Subcutaneous abdominal adipose tissue (tissue), 5 donors: ENCODE results near the gene ACTR3C.
"Not testable (repeated sequence)": the region's sequence is repeated elsewhere in the genome, so short reads cannot be mapped to it uniquely, and the experiment has no call there.

ENCODE experiments used
- H3K27ac ChIP-seq: one replicate; pipeline ENCODE4 v1.7.0; 2013; ENCODE audit warnings: low read depth, mild to moderate bottlenecking, inconsistent platforms, low read length, moderate library complexity
- H3K27me3 ChIP-seq, 5 donors: one replicate each; pipeline ENCODE4 v1.7.0; 2013; ENCODE audit warnings: low read length in 5 of 5, inconsistent platforms in 1 of 5; ENCODE audit not compliant: control insufficient read depth in 5 of 5, insufficient read depth in 4 of 5
- H3K36me3 ChIP-seq, 5 donors: one replicate each; pipeline ENCODE4 v1.7.0; 2013; ENCODE audit warnings: low read length in 5 of 5; ENCODE audit not compliant: control insufficient read depth in 5 of 5, insufficient read depth in 5 of 5
- H3K4me1 ChIP-seq, 5 donors: one replicate each; pipeline ENCODE4 v1.7.0; 2013; ENCODE audit warnings: low read length in 5 of 5, mild to moderate bottlenecking in 3 of 5, moderate library complexity in 1 of 5; ENCODE audit not compliant: control insufficient read depth in 5 of 5, insufficient read depth in 5 of 5
- H3K4me3 ChIP-seq, 5 donors: one replicate each; pipeline ENCODE4 v1.7.0; 2013; ENCODE audit warnings: low read length in 5 of 5, low read depth in 1 of 5
- H3K9ac ChIP-seq, 5 donors: one replicate each; pipeline ENCODE4 v1.7.0; 2013; ENCODE audit warnings: low read length in 5 of 5, mild to moderate bottlenecking in 4 of 5, moderate library complexity in 3 of 5
- H3K9me3 ChIP-seq, 5 donors: one replicate each; pipeline ENCODE4 v1.7.0; 2013; ENCODE audit warnings: low read length in 5 of 5; ENCODE audit not compliant: control insufficient read depth in 5 of 5
- donor health status: healthy.
- donor health status: healthy.
- donor health status: healthy.
- donor health status: healthy.
- donor health status: healthy.

Gene ACTR3C

GRCh38 chr7:150306377-150306776, 17.0 kb downstream of the ACTR3C start:
- not testable (repeated sequence) for H3K9me3 ChIP-seq, H3K9ac ChIP-seq, H3K27me3 ChIP-seq, H3K4me1 ChIP-seq, H3K36me3 ChIP-seq, H3K4me3 ChIP-seq, H3K27ac ChIP-seq

- not testable (repeated sequence) for H3K4me3 ChIP-seq, H3K9ac ChIP-seq, H3K27ac ChIP-seq, H3K36me3 ChIP-seq, H3K9me3 ChIP-seq, H3K27me3 ChIP-seq, H3K4me1 ChIP-seq
Observed at GRCh38 chr7:150305903-150306284, 17.5 kb downstream of the ACTR3C start.

DNA sequence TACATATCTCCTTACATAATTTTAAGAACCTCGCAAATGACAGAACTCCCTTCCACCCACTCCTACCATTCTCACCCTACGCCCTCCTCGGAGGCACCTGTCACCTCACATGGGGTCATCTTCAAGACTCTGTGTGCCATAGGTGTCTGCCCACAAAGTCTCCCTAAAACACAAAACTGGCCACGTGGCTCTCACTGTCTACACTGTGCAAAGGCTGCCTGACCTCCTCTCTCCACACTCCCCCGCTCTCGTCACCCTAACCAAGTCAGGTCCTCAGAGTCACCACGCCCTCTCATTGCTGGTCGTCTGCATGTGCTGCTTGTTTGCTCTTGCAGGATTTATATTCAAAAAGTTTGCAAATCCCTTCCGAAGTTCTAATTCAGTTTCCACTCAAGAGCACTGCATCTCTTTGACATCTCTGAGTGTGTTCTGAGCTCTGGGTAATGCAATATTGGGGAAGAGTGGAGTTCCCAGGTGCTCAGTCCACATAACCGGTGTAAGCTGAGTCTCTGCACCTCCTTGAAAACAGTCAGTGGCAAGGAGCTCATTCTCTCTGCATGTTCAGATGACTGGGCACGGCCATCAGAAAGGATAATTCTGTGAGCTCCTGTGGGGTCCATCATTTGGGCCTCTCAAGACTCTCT, 18.0 kb downstream of the ACTR3C start:
- H3K9me3 ChIP-seq, H3K4me1 ChIP-seq, H3K9ac ChIP-seq, H3K27ac ChIP-seq, H3K27me3 ChIP-seq, H3K36me3 ChIP-seq, H3K4me3 ChIP-seq: not testable (repeated sequence)

DNA sequence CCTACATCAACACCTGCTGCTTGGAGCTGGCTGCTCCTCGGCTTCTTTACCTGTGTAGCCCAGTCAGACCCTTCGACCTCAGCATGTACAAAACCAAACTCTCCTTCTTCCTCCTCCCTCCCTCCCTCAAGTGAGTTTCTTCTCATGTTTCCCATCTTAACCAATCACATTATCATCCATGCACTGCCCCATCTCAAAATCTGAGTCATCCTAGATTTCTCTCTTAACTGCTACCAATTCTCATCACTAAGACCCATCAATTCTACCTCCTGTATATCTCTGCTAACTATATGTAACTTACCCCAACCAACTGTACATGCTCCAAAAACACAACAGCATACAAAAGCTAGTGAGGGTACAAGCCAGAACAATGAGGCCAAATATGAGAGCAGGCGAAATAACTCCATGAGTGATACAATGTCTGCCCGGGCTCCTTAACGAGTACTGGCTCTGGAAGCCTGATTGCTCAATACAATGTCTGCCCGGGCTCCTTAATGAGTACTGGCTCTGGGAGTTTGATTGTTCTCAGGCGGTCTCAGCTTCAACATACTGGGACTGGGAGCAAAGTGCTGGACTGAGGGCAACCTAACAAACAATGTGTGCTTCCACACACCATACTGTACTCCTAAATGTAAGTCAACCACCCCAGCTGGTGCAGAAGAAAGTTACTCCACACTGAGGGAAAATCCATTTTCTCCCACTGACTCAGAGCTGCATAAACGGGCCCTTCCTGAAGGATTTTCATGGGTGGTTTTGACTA, 18.7 kb downstream of the ACTR3C start:
- not testable (repeated sequence) for H3K9me3 ChIP-seq, H3K4me1 ChIP-seq, H3K36me3 ChIP-seq, H3K27me3 ChIP-seq, H3K4me3 ChIP-seq, H3K9ac ChIP-seq, H3K27ac ChIP-seq

DNA sequence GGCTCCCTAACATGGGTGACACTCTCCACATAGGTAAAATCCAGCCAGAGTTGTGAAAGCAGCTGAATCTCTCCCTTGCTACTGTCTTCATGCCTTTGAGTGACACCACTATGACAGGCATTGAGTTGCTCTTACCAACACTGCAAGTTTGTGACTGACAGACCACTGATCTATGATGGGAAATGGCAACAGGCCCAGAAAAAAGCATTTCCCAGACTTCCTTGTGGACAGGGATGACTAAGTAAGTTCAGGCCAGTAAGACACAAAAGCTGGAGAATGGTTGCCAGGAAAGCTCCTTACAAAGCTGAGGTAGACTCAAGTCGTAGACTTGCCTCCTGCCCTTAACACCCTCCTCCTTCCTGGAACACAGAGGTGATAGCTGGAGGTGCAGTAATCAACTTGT, 20.4 kb downstream of the ACTR3C start:
- H3K27me3 ChIP-seq, H3K9me3 ChIP-seq, H3K36me3 ChIP-seq, H3K4me1 ChIP-seq, H3K4me3 ChIP-seq, H3K9ac ChIP-seq, H3K27ac ChIP-seq: not testable (repeated sequence)

DNA sequence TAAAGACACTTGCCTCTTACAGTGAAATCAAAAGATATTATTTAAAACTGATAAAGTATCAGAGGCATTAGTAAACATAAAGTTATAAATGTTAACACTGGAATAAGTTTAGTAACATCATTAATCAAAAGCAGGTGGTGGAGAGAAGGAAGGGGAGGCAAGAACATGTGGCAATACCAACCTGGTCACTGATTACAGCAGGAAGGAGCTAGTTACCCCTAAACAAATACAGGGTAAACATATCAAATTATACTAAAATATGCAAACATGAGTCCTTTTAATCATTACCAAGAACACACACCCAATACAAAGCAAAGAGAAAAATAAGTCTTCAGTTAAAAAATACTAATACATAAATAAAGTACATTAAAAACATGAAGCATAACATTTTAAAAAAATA, 25.4 kb downstream of the ACTR3C start:
- not testable (repeated sequence) for H3K36me3 ChIP-seq, H3K9ac ChIP-seq, H3K9me3 ChIP-seq, H3K27me3 ChIP-seq, H3K27ac ChIP-seq, H3K4me1 ChIP-seq, H3K4me3 ChIP-seq

DNA sequence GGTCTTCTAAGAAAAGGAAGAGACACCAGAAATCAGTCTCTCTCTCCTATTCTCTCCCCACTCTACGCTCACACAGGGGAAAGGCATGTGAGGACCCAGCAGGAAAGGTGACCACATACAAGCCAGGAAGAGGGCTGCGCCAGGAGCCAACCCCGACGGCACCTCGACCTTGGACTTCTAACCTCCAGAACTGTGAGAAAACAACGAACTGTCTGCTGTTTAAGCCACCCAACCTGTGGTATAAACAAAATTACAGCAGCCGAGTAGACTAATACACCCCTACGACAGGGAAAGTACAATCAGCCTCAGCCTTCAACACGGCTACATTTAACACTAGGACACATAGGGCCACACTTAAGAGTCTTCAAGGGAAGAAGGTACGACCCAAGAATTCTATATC, 26.5 kb downstream of the ACTR3C start:
- not testable (repeated sequence) for H3K27me3 ChIP-seq, H3K36me3 ChIP-seq, H3K4me3 ChIP-seq, H3K27ac ChIP-seq, H3K9ac ChIP-seq, H3K4me1 ChIP-seq, H3K9me3 ChIP-seq

GRCh38 chr7:150295614-150296013, 27.7 kb downstream of the ACTR3C start:
- H3K9me3 ChIP-seq, H3K27me3 ChIP-seq, H3K4me1 ChIP-seq, H3K36me3 ChIP-seq, H3K27ac ChIP-seq, H3K9ac ChIP-seq, H3K4me3 ChIP-seq: not testable (repeated sequence)

DNA sequence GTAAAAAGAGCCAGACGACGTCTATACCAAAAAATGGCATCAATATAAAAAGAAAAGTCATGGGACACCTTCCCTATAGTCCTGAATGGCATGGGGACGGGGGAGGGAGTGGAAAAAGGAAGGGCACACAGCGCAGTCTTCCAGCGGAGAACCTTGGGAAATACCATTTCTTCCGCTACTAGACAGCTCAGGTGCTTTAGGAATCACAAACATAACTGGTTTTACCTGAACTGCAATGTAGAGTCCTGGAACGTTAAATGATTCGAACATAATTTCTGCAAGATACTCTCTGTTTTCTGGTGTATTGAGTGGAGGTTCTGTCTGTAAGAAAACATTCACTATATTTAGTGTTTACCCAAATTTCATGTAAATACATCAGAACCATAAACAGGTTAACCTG, 28.3 kb downstream of the ACTR3C start:
- H3K36me3 ChIP-seq, H3K9ac ChIP-seq, H3K27ac ChIP-seq, H3K4me3 ChIP-seq, H3K27me3 ChIP-seq, H3K4me1 ChIP-seq, H3K9me3 ChIP-seq: not testable (repeated sequence)

DNA sequence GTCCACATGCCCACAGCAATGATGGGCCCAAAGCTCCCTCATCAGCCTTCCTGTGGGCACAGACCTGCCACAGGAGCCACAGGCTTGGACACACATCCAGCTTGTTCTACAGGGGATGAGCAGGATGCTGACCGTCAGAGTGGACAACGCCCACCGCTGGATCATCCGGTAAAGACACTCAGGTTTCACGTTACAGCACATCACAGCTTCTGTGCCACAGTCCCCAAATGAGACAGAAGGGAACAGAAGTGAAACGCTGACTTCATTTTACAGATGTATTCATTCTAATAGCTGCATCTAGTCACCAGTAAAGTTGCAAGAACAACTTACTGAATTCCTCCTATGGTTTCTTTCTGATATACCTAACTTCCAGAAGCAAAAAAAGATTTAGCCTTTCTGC, 33.0 kb downstream of the ACTR3C start:
- H3K27ac ChIP-seq, H3K4me3 ChIP-seq, H3K36me3 ChIP-seq, H3K9ac ChIP-seq, H3K4me1 ChIP-seq, H3K9me3 ChIP-seq, H3K27me3 ChIP-seq: not testable (repeated sequence)

DNA sequence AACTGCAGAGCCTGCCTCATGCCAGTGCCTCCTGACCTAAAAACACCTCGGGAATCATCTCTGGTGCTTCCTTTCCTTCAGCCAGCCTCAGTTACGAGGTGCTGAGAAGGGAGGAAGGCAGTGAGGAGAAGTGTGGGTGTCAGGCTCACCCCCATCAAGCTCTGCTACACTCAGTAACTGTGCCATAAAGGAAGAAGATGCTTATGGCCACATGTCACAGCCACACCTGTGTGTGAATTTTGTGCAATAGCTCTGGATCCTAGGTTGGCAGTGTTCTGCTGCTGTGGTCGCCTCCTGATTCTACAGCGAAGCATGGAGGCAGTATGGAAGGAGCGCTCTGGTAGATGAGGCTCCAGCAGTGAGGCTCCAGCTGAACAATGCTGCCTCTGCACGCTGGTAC, 34.5 kb downstream of the ACTR3C start:
- H3K9me3 ChIP-seq, H3K36me3 ChIP-seq, H3K4me3 ChIP-seq, H3K27me3 ChIP-seq, H3K27ac ChIP-seq, H3K4me1 ChIP-seq, H3K9ac ChIP-seq: not testable (repeated sequence)
